BLaER1 treated with 17β-estradiol and CSF1 and Interleukin-3, amounts not matched to agents 10 nM and 100 nM (cell line): Measurements from ENCODE around the gene KCTD1.

Experiments
- H3K27ac ChIP-seq, 11 experiments: shearing (Covaris generic); formaldehyde crosslinking; 2 replicates each; pipeline ENCODE4 v1.8.1; 2022
- H3K27me3 ChIP-seq, 11 experiments: shearing (Covaris generic); formaldehyde crosslinking; 2 replicates each; pipeline ENCODE4 v1.8.1; 2022
- H3K36me3 ChIP-seq, 11 experiments: shearing (Covaris generic); formaldehyde crosslinking; 2 replicates each; pipeline ENCODE4 v1.8.1; 2022
- H3K4me1 ChIP-seq, 10 experiments: shearing (Covaris generic); formaldehyde crosslinking; 2 replicates each; pipeline ENCODE4 v1.8.1; 2022
- H3K4me2 ChIP-seq, 11 experiments: shearing (Covaris generic); formaldehyde crosslinking; 2 replicates each; pipeline ENCODE4 v1.8.1; 2022
- H3K4me3 ChIP-seq, 10 experiments: shearing (Covaris generic); formaldehyde crosslinking; 2 replicates each; pipeline ENCODE4 v1.8.1; 2022
- H3K9ac ChIP-seq, 11 experiments: shearing (Covaris generic); formaldehyde crosslinking; 2 replicates each; pipeline ENCODE4 v1.8.1; 2022
- H3K9me3 ChIP-seq, 11 experiments: shearing (Covaris generic); formaldehyde crosslinking; replicated peaks in 1 of 11; 2 replicates each; pipeline ENCODE4 v1.8.1; 2022
- H4K20me1 ChIP-seq, 11 experiments: shearing (Covaris generic); formaldehyde crosslinking; 2 replicates each; pipeline ENCODE4 v1.8.1; 2022
- Cebpa-rat ChIP-seq, 11 experiments: shearing (Covaris generic); IDR thresholded peaks; 2 replicates each; pipeline ENCODE4 v1.8.1; 2022

KCTD1 gene

GRCh38 chr18:26497866-26498265 lies 50.5 kb downstream of the KCTD1 start:
- Histone ChIP-seq H3K4me2 (no peak overlapping the region), H3K9me3 (no peaks in the 10 kb centered on the region), H3K4me1 (no peaks in the 10 kb centered on the region), H3K27ac (no peak overlapping the region), H3K9ac (no peak overlapping the region), H3K27me3 (no peaks in the 10 kb centered on the region), H3K36me3 (peaks cover 0 to 10% (median 0%) of the 10 kb centered on the region in 11 experiments; a peak in 2 of 22 replicates), H4K20me1 (no peaks in the 10 kb centered on the region), H3K4me3 (no peak overlapping the region)
- TF ChIP-seq Cebpa-rat (IDR thresholded peaks at IDR 0.05): no peak

- Histone ChIP-seq H3K27me3 (no peaks in the 10 kb centered on the region), H4K20me1 (no peaks in the 10 kb centered on the region), H3K4me3 (no peak overlapping the region), H3K4me2 (no peak overlapping the region), H3K9me3 (no peaks in the 10 kb centered on the region), H3K9ac (no peak overlapping the region), H3K36me3 (peaks cover 0 to 10% (median 0%) of the 10 kb centered on the region in 11 experiments; a peak in 2 of 22 replicates), H3K4me1 (no peaks in the 10 kb centered on the region), H3K27ac (no peak overlapping the region)
- no peak for TF ChIP-seq Cebpa-rat (IDR thresholded peaks at IDR 0.05)
Observed at GRCh38 chr18:26496528-26496927, 51.8 kb downstream of the KCTD1 start.

- Histone ChIP-seq H3K27me3 (no peaks in the 10 kb centered on the region), H3K9me3 (no peaks in the 10 kb centered on the region), H3K36me3 (peaks cover 0 to 10% (median 0%) of the 10 kb centered on the region in 11 experiments; a peak in 2 of 22 replicates), H3K4me2 (no peak overlapping the region), H3K9ac (no peak overlapping the region), H3K4me1 (no peaks in the 10 kb centered on the region), H3K4me3 (no peak overlapping the region), H3K27ac (no peak overlapping the region), H4K20me1 (no peaks in the 10 kb centered on the region)
- TF ChIP-seq Cebpa-rat (IDR thresholded peaks at IDR 0.05): no peak
Observed at GRCh38 chr18:26495287-26495686, 53.1 kb downstream of the KCTD1 start.

- TF ChIP-seq Cebpa-rat (IDR thresholded peaks at IDR 0.05): no peak
- no peak overlapping the region for H3K9ac ChIP-seq
- peaks cover 0 to 4% (median 0%) of the 10 kb centered on the region in 11 experiments; a peak in 1 of 22 replicates for H3K36me3 ChIP-seq
- no peaks in the 10 kb centered on the region for H3K4me1 ChIP-seq
- H3K4me3 ChIP-seq: no peak overlapping the region
- H3K27ac ChIP-seq: no peak overlapping the region
- no peak overlapping the region for H3K4me2 ChIP-seq
- H4K20me1 ChIP-seq: no peaks in the 10 kb centered on the region
- no peaks in the 10 kb centered on the region for H3K9me3 ChIP-seq
- H3K27me3 ChIP-seq: no peaks in the 10 kb centered on the region
Observed at GRCh38 chr18:26493021-26493420, 55.3 kb downstream of the KCTD1 start.

- Histone ChIP-seq H3K9me3 (no peaks in the 10 kb centered on the region), H3K27me3 (no peaks in the 10 kb centered on the region), H3K4me2 (no peak overlapping the region), H3K27ac (no peak overlapping the region), H4K20me1 (no peaks in the 10 kb centered on the region), H3K4me3 (no peak overlapping the region), H3K36me3 (no peaks in the 10 kb centered on the region), H3K9ac (no peak overlapping the region), H3K4me1 (no peaks in the 10 kb centered on the region)
- TF ChIP-seq Cebpa-rat (IDR thresholded peaks at IDR 0.05): no peak
Observed at GRCh38 chr18:26491194-26491816, 57.0 kb downstream of the KCTD1 start.

- Histone ChIP-seq H3K27me3 (no peaks in the 10 kb centered on the region), H3K4me1 (no peaks in the 10 kb centered on the region)
Observed at GRCh38 chr18:26489881-26490280, 58.5 kb downstream of the KCTD1 start.

GRCh38 chr18:26489191-26489590 lies 59.2 kb downstream of the KCTD1 start:
- Histone ChIP-seq H3K9ac (no peak overlapping the region), H3K4me1 (no peaks in the 10 kb centered on the region), H4K20me1 (no peaks in the 10 kb centered on the region), H3K4me3 (no peak overlapping the region), H3K36me3 (no peaks in the 10 kb centered on the region), H3K9me3 (no peaks in the 10 kb centered on the region), H3K4me2 (no peak overlapping the region), H3K27ac (no peak overlapping the region), H3K27me3 (no peaks in the 10 kb centered on the region)
- no peak for TF ChIP-seq Cebpa-rat (IDR thresholded peaks at IDR 0.05)

More at GRCh38 chr18:26489881-26490280, 58.5 kb downstream of the KCTD1 start:
- Histone ChIP-seq H3K4me2 (no peak overlapping the region), H3K36me3 (no peaks in the 10 kb centered on the region), H3K9ac (no peak overlapping the region), H4K20me1 (no peaks in the 10 kb centered on the region), H3K4me3 (no peak overlapping the region), H3K27ac (no peak overlapping the region), H3K9me3 (no peaks in the 10 kb centered on the region)
- TF ChIP-seq Cebpa-rat (IDR thresholded peaks at IDR 0.05): no peak

- TF ChIP-seq Cebpa-rat (IDR thresholded peaks at IDR 0.05): no peak
- Histone ChIP-seq H3K27ac (no peak overlapping the region), H3K4me2 (no peak overlapping the region), H3K27me3 (no peaks in the 10 kb centered on the region), H3K4me3 (no peak overlapping the region), H3K9ac (no peak overlapping the region), H3K4me1 (no peaks in the 10 kb centered on the region), H3K36me3 (no peaks in the 10 kb centered on the region), H4K20me1 (no peaks in the 10 kb centered on the region), H3K9me3 (no peaks in the 10 kb centered on the region)
Observed at GRCh38 chr18:26488417-26489009, 59.8 kb downstream of the KCTD1 start.

GRCh38 chr18:26487437-26487836 lies 60.9 kb downstream of the KCTD1 start:
- Histone ChIP-seq H3K27me3 (no peaks in the 10 kb centered on the region), H3K27ac (no peak overlapping the region), H3K9ac (no peak overlapping the region), H4K20me1 (no peaks in the 10 kb centered on the region), H3K9me3 (no peaks in the 10 kb centered on the region), H3K4me2 (no peak overlapping the region), H3K36me3 (no peaks in the 10 kb centered on the region), H3K4me3 (no peak overlapping the region), H3K4me1 (no peaks in the 10 kb centered on the region)
- TF ChIP-seq Cebpa-rat (IDR thresholded peaks at IDR 0.05): peak in 2 of 11 experiments; percentile 10 to 33; a peak in 1 of 22 replicates

GRCh38 chr18:26483633-26484032 lies 64.7 kb downstream of the KCTD1 start:
- Histone ChIP-seq H3K9ac (no peak overlapping the region), H3K9me3 (no peaks in the 10 kb centered on the region), H3K36me3 (no peaks in the 10 kb centered on the region), H3K4me2 (no peak overlapping the region), H4K20me1 (no peaks in the 10 kb centered on the region; a peak in 1 of 22 replicates), H3K27ac (no peak overlapping the region), H3K4me1 (no peaks in the 10 kb centered on the region), H3K27me3 (no peaks in the 10 kb centered on the region), H3K4me3 (no peak overlapping the region)
- no peak for TF ChIP-seq Cebpa-rat (IDR thresholded peaks at IDR 0.05)
